DOHH2 (cell line): ENCODE results near the gene SLC39A1.

ENCODE experiments used
- EZH2phosphoT487 ChIP-seq: fragments of 200-600 bp; sonication (generic); IDR thresholded peaks from 2 replicates; pipeline ENCODE4 v1.6.1; 2017; ENCODE audit warnings: borderline replicate concordance, mild to moderate bottlenecking, antibody characterized with exemption, low read length, moderate library complexity, mixed read lengths
- TF ChIP-seq, protein P1 (sequence below): fragments of 200-600 bp; sonication (generic); IDR thresholded peaks from one replicate; pipeline ENCODE4 v1.5.1; 2014; ENCODE audit warnings: antibody characterized with exemption, mild to moderate bottlenecking, low read depth, low read length; ENCODE audit not compliant: poor library complexity, severe bottlenecking

DNA sequence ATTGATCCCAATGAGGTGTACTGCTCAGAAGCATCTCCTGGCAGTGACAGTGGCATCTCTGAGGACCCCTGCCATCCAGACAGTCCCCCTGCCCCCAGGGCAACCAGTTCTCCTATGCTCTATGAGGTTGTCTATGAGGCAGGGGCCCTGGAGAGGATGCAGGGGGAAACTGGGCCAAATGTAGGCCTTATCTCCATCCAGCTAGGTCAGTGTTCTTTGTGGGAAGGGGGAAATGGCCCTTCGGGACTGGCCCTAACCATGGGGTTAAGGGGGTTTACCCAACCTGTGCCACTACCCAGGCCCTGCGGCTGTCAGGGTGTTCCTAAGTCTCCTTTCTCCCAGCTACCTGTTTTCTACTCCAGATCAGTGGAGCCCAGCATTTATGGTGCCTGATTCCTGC, 5.6 kb upstream of the SLC39A1 start:
- TF ChIP-seq, protein P1, sequence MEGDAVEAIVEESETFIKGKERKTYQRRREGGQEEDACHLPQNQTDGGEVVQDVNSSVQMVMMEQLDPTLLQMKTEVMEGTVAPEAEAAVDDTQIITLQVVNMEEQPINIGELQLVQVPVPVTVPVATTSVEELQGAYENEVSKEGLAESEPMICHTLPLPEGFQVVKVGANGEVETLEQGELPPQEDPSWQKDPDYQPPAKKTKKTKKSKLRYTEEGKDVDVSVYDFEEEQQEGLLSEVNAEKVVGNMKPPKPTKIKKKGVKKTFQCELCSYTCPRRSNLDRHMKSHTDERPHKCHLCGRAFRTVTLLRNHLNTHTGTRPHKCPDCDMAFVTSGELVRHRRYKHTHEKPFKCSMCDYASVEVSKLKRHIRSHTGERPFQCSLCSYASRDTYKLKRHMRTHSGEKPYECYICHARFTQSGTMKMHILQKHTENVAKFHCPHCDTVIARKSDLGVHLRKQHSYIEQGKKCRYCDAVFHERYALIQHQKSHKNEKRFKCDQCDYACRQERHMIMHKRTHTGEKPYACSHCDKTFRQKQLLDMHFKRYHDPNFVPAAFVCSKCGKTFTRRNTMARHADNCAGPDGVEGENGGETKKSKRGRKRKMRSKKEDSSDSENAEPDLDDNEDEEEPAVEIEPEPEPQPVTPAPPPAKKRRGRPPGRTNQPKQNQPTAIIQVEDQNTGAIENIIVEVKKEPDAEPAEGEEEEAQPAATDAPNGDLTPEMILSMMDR = no peak
- no peak for TF ChIP-seq EZH2phosphoT487
